K562 (cell line): ENCODE measurements around the gene FAM186B. TPM values are rescaled to one million over a fixed set of nuclear protein-coding genes. Genes with fewer than 3 reads are reported as not detected.

Experiments used
- CTCF ChIP-seq, 3 experiments: IDR thresholded peaks in 2 of 3; conservative IDR thresholded peaks in 1 of 3; 2 replicates each; pipeline ENCODE4 v1.5.1; 2011 to 2012; ENCODE audit warnings: low read length in 3 of 3, mild to moderate bottlenecking in 3 of 3, control low read depth in 2 of 3, improper control_type of control experiment in 1 of 3, inconsistent platforms in 1 of 3, low read depth in 1 of 3, mixed read lengths in 1 of 3, moderate library complexity in 1 of 3; ENCODE audit not compliant: insufficient read depth in 2 of 3
- CUX1 ChIP-seq: fragments of 200-800 bp; sonication (Bioruptor generic); IDR thresholded peaks from 2 replicates; pipeline ENCODE4 v1.6.1; 2016; ENCODE audit warnings: missing genetic modification characterization, missing compliant biosample characterization
- FOXM1 ChIP-seq, 2 experiments: fragments of 450-650 bp in 1 of 2; sonication (generic) in 1 of 2; formaldehyde crosslinking in 1 of 2; IDR thresholded peaks; 2 replicates each; pipeline versions ENCODE4 v1.6.1 to v1.9.0; 2017 to 2022; ENCODE audit warnings: low read depth in 2 of 2, mild to moderate bottlenecking in 2 of 2, missing genetic modification reagents in 1 of 2, moderate library complexity in 1 of 2
- FOXP1 ChIP-seq: sonication (generic); formaldehyde crosslinking; IDR thresholded peaks from 2 replicates; pipeline ENCODE4 v1.8.0; 2022; ENCODE audit warnings: mild to moderate bottlenecking, missing genetic modification reagents
- MTF1 ChIP-seq: fragments of 250-450 bp; sonication (Bioruptor Pico); IDR thresholded peaks from 2 replicates; pipeline ENCODE4 v1.9.0; 2021; ENCODE audit warnings: moderate library complexity, mild to moderate bottlenecking, inconsistent platforms, borderline replicate concordance
- MXD1 ChIP-seq: fragments of 250-450 bp; sonication (Bioruptor Pico); IDR thresholded peaks from 2 replicates; pipeline ENCODE4 v1.8.0; 2021; ENCODE audit warnings: borderline replicate concordance, mild to moderate bottlenecking, moderate library complexity; ENCODE audit not compliant: poor library complexity, severe bottlenecking
- PRMT5 ChIP-seq: sonication (generic); formaldehyde crosslinking; IDR thresholded peaks from 2 replicates; pipeline ENCODE4 v1.5.0; 2020; ENCODE audit warnings: missing genetic modification reagents
- SREBF2 ChIP-seq: sonication (generic); formaldehyde crosslinking; IDR thresholded peaks from 2 replicates; pipeline ENCODE4 v1.4.0; 2020; ENCODE audit warnings: mild to moderate bottlenecking, missing genetic modification reagents
- TRIM28 ChIP-seq: fragments of 450-650 bp; IDR thresholded peaks from 2 replicates; pipeline ENCODE4 v1.6.1; 2017
- ZNF184 ChIP-seq: sonication (generic); formaldehyde crosslinking; IDR thresholded peaks from 2 replicates; pipeline ENCODE4 v1.5.0; 2020; ENCODE audit warnings: missing genetic modification reagents
- ZNF212 ChIP-seq: fragments of 450-650 bp; formaldehyde crosslinking; IDR thresholded peaks from 2 replicates; pipeline ENCODE4 v1.4.0; 2020; ENCODE audit warnings: mild to moderate bottlenecking
- ZNF280A ChIP-seq: fragments of 450-650 bp; IDR thresholded peaks from 2 replicates; pipeline ENCODE4 v1.6.1; 2018; ENCODE audit warnings: mild to moderate bottlenecking, low read depth; ENCODE audit not compliant: partially characterized antibody
- ZNF507 ChIP-seq: conservative IDR thresholded peaks from 2 replicates; pipeline ENCODE4 v1.6.1; 2017; ENCODE audit warnings: missing genetic modification characterization, missing compliant biosample characterization
- polyA plus RNA-seq, 8 experiments: library from polyadenylated mRNA; depleted of rRNA in 4 of 8; stranded (reverse) in 5 of 8; unstranded in 3 of 8; fragments of >200 nt; fragmentation: Nextera tagmentation in 2 of 8; fragmentation: Illumina TruSeq in 1 of 8; extraction: Ambion mirVana in 2 of 8; extraction: Trizol in 1 of 8; gene quantifications; 2 replicates each; pipeline versions ENCODE4 v1.2.1 to v1.2.3, GENCODE V29; 2011 to 2014; ENCODE audit warnings: inconsistent platforms in 1 of 8, missing spikeins in 1 of 8
- total RNA-seq, 7 experiments: library from RNA; depleted of rRNA in 6 of 7; stranded (reverse); fragments of >200 nt in 6 of 7; fragmentation: Illumina TruSeq in 2 of 7; extraction: Trizol in 2 of 7; gene quantifications; 2 replicates each; pipeline versions ENCODE4 v1.2.1 to v1.2.3, GENCODE V29; 2011 to 2021; ENCODE audit warnings: low replicate concordance in 1 of 7

FAM186B gene
- total and polyA plus RNA-seq, 9 of the 15 experiments (the other 6 are each of a cell fraction or from before 2014, with no cell fraction given) = 0.07 to 0.42 (median 0.15) TPM

- TF ChIP-seq CUX1 (no peak), TRIM28 (no peak), CTCF (IDR thresholded peaks at IDR 0.05 in 2 of 3, conservative IDR thresholded peaks at IDR 0.05 in 1 of 3; ENCODE audit: insufficient read depth in 2 of 3, low read depth in 1 of 3, low read length in 3 of 3) (peak; percentile 73 to 99 (median 98)), MXD1 (CRISPR knock-in tag) (no peak), SREBF2 (CRISPR knock-in tag) (no peak), ZNF184 (CRISPR knock-in tag) (no peak), FOXM1 (IDR thresholded peaks at IDR 0.05; ENCODE audit: low read depth) (no peak), FOXM1 (CRISPR knock-in tag; IDR thresholded peaks at IDR 0.05; ENCODE audit: low read depth) (no peak), FOXP1 (CRISPR knock-in tag) (no peak), ZNF212 (CRISPR knock-in tag) (no peak), MTF1 (CRISPR knock-in tag) (no peak), ZNF280A (no peak), PRMT5 (CRISPR knock-in tag) (no peak), ZNF507 (tag) (no peak)
Measured at GRCh38 chr12:49553512-49554088, 51.8 kb downstream of the FAM186B start (continued).
